ENCODE data around the gene MBD5. TPM values are rescaled to one million over a fixed set of nuclear protein-coding genes. Genes with fewer than 3 reads are reported as not detected.

The MBD5 gene
- total RNA-seq, 2 donors from 2014 or later, result 38.2 to 44.7 TPM

- Histone ChIP-seq H3K27ac (no peak overlapping the region), H3K4me3 (no peak overlapping the region), H3K4me1 (replicated peaks) (no peaks in the 10 kb centered on the region), H3K27me3 (replicated peaks; ENCODE audit: insufficient read depth) (no peaks in the 10 kb centered on the region), H3K9me3 (no peaks in the 10 kb centered on the region), H3K36me3 (no peaks in the 10 kb centered on the region)
- intact Hi-C loops (cut with DNase I), result no loop called here
- TF ChIP-seq, protein P1, sequence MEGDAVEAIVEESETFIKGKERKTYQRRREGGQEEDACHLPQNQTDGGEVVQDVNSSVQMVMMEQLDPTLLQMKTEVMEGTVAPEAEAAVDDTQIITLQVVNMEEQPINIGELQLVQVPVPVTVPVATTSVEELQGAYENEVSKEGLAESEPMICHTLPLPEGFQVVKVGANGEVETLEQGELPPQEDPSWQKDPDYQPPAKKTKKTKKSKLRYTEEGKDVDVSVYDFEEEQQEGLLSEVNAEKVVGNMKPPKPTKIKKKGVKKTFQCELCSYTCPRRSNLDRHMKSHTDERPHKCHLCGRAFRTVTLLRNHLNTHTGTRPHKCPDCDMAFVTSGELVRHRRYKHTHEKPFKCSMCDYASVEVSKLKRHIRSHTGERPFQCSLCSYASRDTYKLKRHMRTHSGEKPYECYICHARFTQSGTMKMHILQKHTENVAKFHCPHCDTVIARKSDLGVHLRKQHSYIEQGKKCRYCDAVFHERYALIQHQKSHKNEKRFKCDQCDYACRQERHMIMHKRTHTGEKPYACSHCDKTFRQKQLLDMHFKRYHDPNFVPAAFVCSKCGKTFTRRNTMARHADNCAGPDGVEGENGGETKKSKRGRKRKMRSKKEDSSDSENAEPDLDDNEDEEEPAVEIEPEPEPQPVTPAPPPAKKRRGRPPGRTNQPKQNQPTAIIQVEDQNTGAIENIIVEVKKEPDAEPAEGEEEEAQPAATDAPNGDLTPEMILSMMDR (IDR thresholded peaks at IDR 0.05), result no peak
- TF ChIP-seq POLR2A (IDR thresholded peaks at IDR 0.05) (no peak), POLR2AphosphoS5 (IDR thresholded peaks at IDR 0.05) (no peak)
- WGBS, result 72% methylated on average over 2 of the region's 2 CpGs
- DNase-seq (ENCODE audit: low spot score), result no peak
Measured at GRCh38 chr2:148013876-148014275, 7.0 kb upstream of the MBD5 start.

DNA sequence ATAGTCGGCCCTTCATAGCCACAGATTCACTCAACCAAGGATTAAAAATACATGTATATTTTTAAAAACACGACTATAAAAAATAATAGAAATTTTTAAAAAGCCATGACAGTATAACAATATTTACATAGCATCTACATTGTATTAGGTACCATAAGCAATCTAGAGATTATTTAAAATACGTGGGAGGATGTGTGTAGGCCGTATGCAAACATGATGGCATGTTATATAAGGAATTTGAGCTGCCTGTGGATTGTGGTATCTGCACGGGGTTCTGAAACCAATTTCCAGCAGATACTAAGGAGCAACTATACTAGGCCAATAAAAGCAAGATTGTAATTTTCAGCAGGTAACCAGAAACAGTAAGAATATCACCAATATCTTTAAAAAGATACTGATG is 6.3 kb upstream of the MBD5 start:
- WGBS, result 76% methylated on average over 5 of the region's 5 CpGs
- H3K36me3 ChIP-seq, result no peaks in the 10 kb centered on the region
- H3K27me3 ChIP-seq (replicated peaks; ENCODE audit: insufficient read depth), result no peaks in the 10 kb centered on the region
- no peak overlapping the region for H3K4me3 ChIP-seq
- H3K9me3 ChIP-seq, result no peaks in the 10 kb centered on the region
- intact Hi-C loops (cut with DNase I), result no loop called here
- no peak for DNase-seq (ENCODE audit: low spot score)
- H3K27ac ChIP-seq, result no peak overlapping the region
- no peaks in the 10 kb centered on the region for H3K4me1 ChIP-seq (replicated peaks)
- TF ChIP-seq POLR2AphosphoS5 (IDR thresholded peaks at IDR 0.05), result no peak
- TF ChIP-seq POLR2A (IDR thresholded peaks at IDR 0.05), result no peak
- TF ChIP-seq, protein P1 (IDR thresholded peaks at IDR 0.05), result no peak

GRCh38 chr2:148020111-148021058 is 506 bp upstream of the MBD5 start, which contains the start of gene ORC4:
Gene ORC4 (minus strand): TSS chr2:148020737. CDS start chr2:147975958, 44,779 bp downstream.
- H3K4me1 ChIP-seq (replicated peaks), result peaks cover 4% of the 10 kb centered on the region

GRCh38 chr2:148021886-148022285 is 995 bp downstream of the MBD5 start:
- H3K9me3 ChIP-seq, result no peaks in the 10 kb centered on the region
- H3K4me3 ChIP-seq, result peak overlapping the region; percentile 62 to 79
- H3K36me3 ChIP-seq, result no peaks in the 10 kb centered on the region
- DNase-seq (ENCODE audit: low spot score), result no peak
- peak overlapping the region; percentile 95 for H3K27ac ChIP-seq
- intact Hi-C loops (cut with DNase I), result loop anchor here (10.0 kb wide), 1 partner anchor 623 kb away; the partner anchor contains the start of gene EPC2
- H3K27me3 ChIP-seq (replicated peaks; ENCODE audit: insufficient read depth), result no peaks in the 10 kb centered on the region
- peaks cover 4% of the 10 kb centered on the region for H3K4me1 ChIP-seq (replicated peaks)
- TF ChIP-seq POLR2AphosphoS5 (IDR thresholded peaks at IDR 0.05) (no peak), POLR2A (IDR thresholded peaks at IDR 0.05) (no peak)
- TF ChIP-seq, protein P1 (IDR thresholded peaks at IDR 0.05), result no peak
- WGBS, result 2% methylated on average over 3 of the region's 3 CpGs

More at GRCh38 chr2:148020111-148021058, 506 bp upstream of the MBD5 start, which contains the start of gene ORC4:
- H3K4me3 ChIP-seq, result peak within 1 kb of the TSS; percentile 62 to 79
- peak within 1 kb of the TSS; percentile 95 for H3K27ac ChIP-seq
- H3K9me3 ChIP-seq, result no peaks in the 10 kb centered on the region
- WGBS, result under 1% methylated on average over 52 of the region's 52 CpGs
- H3K36me3 ChIP-seq, result no peaks in the 10 kb centered on the region
- H3K27me3 ChIP-seq (replicated peaks; ENCODE audit: insufficient read depth), result no peaks in the 10 kb centered on the region
- peak; percentile 100 for DNase-seq (ENCODE audit: low spot score)
- intact Hi-C loops (cut with DNase I), result loop anchor here (10.0 kb wide), 1 partner anchor 624 kb away; the partner anchor contains the start of gene EPC2
- TF ChIP-seq, protein P1 (IDR thresholded peaks at IDR 0.05), result peak in 3 of 4 experiments; percentile 36 to 48 (median 37)
- TF ChIP-seq POLR2AphosphoS5 (IDR thresholded peaks at IDR 0.05) (peak; percentile 95), POLR2A (IDR thresholded peaks at IDR 0.05) (peak; percentile 74)

Measured in prostate gland (tissue), 2 donors.